Pulmonary artery endothelial cell (primary cell): ENCODE data around the gene TMEM100. TPM values are rescaled to one million over a fixed set of nuclear protein-coding genes. Genes with fewer than 3 reads are reported as not detected.
"Not testable (repeated sequence)": the region's sequence is repeated elsewhere in the genome, so short reads cannot be mapped to it uniquely, and the experiment has no call there.

ENCODE experiments used
- DNase-seq: peaks from one replicate; pipeline ENCODE4 v3.0.0-alpha.2; 2011; ENCODE audit warnings: low read depth, low spot score
- total RNA-seq: library from RNA; depleted of rRNA; stranded (reverse); fragments of >200 nt; gene quantifications from 2 replicates; pipeline ENCODE4 v1.2.3, GENCODE V29; 2014

The TMEM100 gene
- total RNA-seq, 1 donor from 2014 or later: 0.33 TPM

DNA sequence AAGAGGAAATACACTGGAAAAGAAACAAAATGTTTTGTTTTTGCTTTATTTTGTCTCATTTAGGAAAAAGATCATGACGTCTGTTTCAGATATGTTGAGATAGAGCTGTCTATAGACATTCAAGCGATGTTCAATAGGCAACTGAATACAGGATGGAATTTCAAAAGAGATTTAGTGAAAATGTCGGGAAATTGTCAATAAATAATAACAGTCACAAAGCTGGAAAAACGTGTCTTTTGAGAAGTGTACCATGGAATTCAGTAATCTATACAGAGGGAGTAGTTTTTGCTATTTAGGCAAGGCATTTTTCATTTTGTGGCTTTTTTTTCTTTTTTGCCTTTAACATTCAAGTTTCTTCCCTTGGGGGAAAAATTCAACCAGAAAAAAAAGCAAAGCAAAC is 33.0 kb downstream of the TMEM100 start:
- no peak for DNase-seq

DNA sequence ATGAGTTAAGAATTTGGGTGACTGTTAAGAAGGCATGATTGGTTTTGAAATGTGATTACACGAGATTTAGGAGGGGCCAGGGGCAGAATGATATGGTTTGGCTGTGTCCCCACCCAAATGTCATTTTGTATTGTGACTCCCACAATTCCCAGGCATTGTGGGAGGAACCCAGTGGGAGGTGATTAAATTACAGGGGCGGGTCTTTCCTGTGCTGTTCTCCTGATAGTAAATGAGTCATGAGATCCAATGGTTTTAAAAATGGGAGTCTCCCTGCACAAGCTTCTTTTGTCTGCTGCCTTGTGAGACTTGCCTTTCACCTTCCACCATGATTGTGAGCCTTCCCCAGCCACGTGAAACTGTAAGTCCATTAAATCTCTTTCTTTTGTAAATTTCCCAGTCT is 34.6 kb downstream of the TMEM100 start:
- DNase-seq: no peak

DNA sequence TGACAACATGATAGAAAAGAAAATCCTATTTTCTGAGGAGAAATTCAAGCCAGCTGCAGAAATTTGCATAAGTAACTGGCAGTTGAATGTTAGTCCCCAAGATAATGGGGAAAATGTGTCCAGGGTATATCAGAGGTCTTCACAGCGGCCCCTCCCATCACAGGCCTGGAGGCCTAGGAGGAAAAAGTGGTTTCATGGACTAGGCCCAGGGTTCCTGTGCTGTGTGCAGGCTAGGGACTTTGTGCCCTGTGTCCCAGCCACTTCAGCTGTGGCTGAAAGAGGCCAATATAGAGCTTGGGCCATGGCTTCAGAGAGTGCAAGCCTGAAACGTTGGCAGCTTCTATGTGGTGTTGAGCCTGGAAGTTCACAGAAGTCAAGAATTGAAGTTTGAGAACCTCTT is 35.6 kb downstream of the TMEM100 start:
- DNase-seq: no peak

DNA sequence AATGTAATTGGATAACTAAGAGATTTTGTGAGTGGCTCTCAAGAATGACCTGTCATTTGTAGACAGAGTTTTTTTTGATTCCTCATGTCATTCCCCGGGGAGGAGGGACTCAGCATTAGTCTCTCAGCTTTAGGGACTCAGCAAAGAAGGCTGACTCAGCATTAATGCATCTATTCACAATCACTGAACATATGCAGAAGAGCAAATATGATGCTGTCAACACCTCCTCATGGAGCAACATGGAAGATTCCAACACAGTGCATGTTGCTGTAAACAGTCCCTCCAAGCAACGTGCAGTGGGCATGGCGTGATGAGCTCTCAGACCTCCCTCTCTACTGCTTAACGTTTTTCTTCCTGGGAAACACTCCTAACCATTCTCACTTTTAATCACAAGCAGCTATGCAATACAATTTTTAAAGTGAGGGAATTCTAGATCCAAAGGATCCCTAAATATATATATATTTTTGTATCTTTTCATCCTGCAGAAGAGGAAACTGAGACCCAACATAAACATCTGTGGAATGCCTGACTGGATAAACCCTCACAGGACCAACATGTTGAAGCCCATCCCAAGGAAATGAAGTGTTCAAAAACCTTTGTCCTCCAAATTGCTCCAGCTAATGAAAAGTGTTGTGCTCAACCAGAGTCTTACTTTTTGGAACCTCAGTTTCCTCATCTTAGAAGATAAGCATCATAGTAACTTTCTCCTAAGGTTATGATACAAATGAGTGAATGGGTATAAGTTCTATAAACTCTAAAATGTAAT is 38.9 kb downstream of the TMEM100 start:
- DNase-seq: no peak

DNA sequence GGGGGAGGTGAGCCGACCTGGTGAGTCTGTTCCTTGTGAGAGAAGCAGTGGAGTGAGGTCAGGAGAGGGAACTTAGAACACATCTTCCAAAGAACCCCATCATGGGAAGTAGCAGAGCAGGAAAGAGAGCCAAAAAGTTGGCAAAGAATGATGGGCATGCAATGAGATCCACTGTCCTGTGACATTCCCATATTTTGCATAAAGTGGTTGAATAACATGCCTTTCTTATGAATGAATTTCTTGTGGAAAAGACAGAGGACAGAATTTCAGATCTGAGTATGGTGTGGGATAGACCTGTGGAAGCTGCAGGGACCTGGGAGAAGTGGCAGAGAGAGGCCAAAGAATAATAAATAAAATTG is 41.3 kb downstream of the TMEM100 start:
- DNase-seq: no peak

DNA sequence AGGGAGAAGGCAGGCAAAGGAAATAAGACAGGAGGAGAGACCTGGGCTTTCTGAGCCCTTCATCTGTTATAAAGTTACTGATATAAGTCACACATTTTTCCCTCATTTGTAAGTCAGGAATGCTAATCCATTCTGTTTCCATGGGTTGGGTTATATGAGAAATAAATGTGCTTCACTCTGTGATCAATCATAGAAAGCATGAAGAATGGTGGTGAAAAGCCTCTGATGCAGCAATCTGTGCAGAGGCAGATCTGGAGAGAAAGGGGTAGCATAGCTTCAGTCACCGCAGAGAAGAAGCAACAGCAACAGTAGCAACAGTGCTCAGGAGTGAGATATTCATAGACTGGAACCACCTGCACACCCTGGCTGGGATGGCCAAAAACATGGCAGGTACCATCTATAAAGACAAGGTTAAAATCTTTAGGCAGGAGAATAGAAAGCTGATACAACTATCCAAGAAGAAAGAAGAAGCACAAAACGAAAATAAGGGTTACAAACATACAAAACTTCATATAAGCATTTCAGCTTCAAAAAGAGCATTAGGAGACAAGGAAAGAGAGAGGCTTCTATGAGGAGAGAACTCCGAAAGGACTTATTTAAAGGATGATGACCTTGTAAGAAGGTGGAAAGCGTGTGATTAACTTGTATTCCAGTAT is 41.9 kb downstream of the TMEM100 start:
- no peak for DNase-seq

DNA sequence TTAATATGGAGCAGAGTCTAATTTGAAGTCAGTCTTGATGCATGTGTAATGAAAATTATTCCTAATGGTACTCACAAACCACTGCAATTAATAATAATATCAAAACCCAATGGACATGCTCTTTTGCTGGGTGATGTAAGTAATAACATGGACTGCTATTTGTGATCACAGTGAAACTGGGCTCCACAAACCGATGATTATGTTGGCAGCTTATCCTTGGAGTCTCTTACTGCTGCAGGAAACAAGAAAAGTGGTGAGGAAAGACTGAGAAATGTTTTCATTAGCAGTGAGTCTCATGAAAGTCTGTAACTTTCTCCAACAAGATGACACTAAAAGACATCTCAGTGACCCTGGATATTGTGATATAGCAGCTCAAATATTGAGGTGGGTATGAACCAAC is 45.2 kb downstream of the TMEM100 start:
- DNase-seq: no peak

DNA sequence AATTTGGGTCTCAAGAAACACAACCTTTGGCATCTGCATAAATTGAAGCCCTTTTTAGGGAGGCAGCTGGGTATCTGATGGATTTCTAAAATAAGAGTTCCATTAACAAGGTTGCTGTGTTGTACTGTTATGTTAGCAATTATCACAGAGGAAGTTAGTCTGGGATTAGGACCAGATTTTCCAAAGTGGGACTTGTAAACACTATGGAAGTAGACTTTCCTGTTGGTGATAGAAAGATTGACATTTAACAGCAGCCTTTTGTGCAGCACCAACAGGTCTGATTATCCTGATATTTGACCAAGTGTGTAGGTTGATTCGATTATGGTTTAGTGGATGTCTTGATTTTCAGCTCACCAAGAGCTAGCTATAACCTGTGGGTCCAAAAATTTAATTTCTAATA is 46.4 kb downstream of the TMEM100 start:
- no peak for DNase-seq

DNA sequence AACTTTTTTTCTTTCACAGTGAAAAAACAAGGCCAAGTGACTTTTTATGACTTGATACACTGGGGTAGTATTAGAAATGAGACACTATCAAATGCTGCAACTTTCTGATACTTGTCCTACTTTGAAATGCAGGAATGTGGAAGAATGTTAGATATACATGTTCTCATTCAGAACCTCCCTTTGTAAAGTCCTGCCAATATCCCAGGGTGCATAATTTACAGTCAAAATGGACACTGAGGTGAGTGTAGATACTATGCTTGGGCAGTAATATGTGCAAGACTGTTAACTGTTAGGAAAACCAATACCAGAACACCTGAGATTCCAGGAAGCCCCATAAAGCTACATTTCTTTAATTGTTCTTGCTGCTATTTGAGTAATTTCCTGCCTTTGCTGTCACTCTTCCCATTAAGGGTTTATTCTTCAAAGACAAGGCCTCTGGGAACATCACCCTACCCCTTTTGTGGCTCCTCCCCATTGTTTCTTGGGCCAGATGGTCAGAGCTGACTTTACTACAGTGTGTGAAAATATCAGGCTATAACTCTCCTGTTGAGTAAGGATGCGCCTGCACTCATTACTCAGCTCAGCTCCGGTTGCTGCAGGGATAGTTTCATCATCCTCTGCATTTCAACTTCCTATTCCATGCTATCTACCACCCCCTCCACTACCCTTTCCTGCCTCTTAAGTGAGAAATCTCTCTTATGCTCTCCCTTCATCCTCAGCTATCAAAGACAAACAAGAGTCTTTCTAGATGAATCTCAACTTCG is 48.7 kb downstream of the TMEM100 start:
- no peak for DNase-seq

DNA sequence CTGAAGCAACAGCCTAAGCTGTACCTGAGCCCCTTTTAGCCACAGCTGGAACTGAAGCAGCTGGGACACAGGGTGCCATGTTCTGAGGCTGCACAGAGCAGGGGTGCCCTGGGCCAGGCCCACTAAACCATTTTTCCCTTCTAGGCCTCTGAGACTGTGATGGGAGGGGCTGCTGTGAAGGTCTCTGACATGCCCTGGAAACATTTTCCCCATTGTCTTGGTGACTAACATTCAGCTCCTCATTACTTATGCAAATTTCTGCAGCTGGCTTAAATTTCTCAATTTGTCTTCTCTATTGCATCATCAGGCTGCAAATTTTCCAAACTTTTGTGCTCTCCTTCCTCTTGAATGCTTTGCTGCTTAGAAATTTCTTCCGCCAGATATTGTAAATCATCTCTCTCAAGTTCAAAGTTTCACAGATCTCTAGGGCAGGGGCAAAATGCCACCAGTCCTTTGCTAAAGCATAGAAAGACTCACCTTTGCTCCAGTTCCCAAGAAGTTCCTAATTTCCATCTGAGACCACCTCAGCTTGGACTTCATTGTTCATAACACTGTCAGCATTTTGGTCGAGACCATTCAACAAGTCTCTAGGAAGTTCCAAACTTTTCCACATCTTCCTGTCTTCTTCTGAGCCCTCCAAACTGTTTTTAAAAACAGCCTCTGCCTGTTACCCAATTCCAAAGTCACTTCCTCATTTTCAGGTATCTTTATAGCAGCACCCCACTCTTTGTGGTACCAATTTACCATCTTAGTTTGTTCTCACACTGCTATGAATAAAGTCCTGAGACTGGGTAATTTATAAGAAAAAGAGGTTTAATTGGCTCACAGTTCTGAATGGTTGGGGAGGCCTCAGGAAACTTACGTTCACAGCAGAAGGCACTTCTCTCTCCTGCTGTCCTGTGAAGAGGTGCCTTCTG is 49.8 kb downstream of the TMEM100 start:
- no peak for DNase-seq

DNA sequence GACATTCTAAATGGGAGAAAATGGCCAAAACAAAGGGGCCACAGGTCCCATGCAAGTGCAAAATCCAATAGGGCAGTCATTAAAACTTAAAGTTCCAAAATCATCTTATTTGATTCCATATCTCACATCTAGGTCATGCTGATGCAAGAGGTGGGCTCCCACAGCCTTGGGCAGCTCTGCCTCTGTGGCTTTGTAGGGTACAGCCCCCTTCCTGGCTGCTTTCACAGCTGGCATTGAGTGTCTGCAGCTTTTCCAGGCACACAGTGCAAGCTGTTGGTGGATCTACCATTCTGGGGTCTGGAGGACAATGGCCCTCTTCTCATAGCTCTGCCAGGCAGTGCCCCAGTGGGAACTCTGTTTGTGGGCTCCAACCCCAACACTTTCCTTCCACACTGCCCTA is 50.7 kb downstream of the TMEM100 start:
- DNase-seq: not testable (repeated sequence)

Other genes with a start within 250 kb of the TMEM100 start
- gene SMIM36, start 211.4 kb downstream of the TMEM100 start, total RNA-seq: not detected in 2 replicates
- 22.6 and 24.5 TPM in 2 replicates for gene PCTP, start 28.2 kb upstream of the TMEM100 start, total RNA-seq